Hematopoietic multipotent progenitor cell treated with erythropoietin and hydrocortisone succinate and interleukin-3 and kit ligand, for 17 days (in vitro differentiated cells): ENCODE data around the gene MYCN.
"Not testable (repeated sequence)": the region's sequence is repeated elsewhere in the genome, so short reads cannot be mapped to it uniquely, and the experiment has no call there.

Experiments
- DNase-seq: peaks from one replicate; pipeline ENCODE4 v3.0.0-alpha.2; 2015; ENCODE audit warnings: low spot score

MYCN gene

GRCh38 chr2:15943378-15944280 lies 3.3 kb downstream of the MYCN start:
- DNase-seq: no peak

- no peak for DNase-seq
These were observed 4.1 kb downstream of the MYCN start for GRCh38 chr2:15944325-15945017.

- no peak for DNase-seq
These were observed 5.8 kb downstream of the MYCN start for GRCh38 chr2:15945909-15946705.

GRCh38 chr2:15946983-15947382 lies 6.6 kb downstream of the MYCN start:
- DNase-seq: no peak

- DNase-seq: no peak
These were observed 7.1 kb downstream of the MYCN start for GRCh38 chr2:15947431-15947830.

- DNase-seq: no peak
These were observed 8.3 kb downstream of the MYCN start for GRCh38 chr2:15948704-15948957.

- DNase-seq: no peak
These were observed 8.8 kb downstream of the MYCN start for GRCh38 chr2:15949126-15949525.

GRCh38 chr2:15949551-15949950 lies 9.2 kb downstream of the MYCN start:
- no peak for DNase-seq

- DNase-seq: no peak
These were observed 10.0 kb downstream of the MYCN start for GRCh38 chr2:15950088-15950952.

- DNase-seq: not testable (repeated sequence)
These were observed 11.6 kb downstream of the MYCN start for GRCh38 chr2:15951936-15952335.

- DNase-seq: no peak
These were observed 12.2 kb downstream of the MYCN start for GRCh38 chr2:15952451-15953146.

GRCh38 chr2:15953147-15953630 lies 12.8 kb downstream of the MYCN start:
- DNase-seq: no peak

GRCh38 chr2:15953891-15954680 lies 13.7 kb downstream of the MYCN start:
- no peak for DNase-seq

- no peak for DNase-seq
These were observed 14.4 kb downstream of the MYCN start for GRCh38 chr2:15954761-15955160.

- no peak for DNase-seq
These were observed 15.1 kb downstream of the MYCN start for GRCh38 chr2:15955232-15955988.

GRCh38 chr2:15956230-15956629 lies 15.9 kb downstream of the MYCN start:
- DNase-seq: no peak

- no peak for DNase-seq
These were observed 16.7 kb downstream of the MYCN start for GRCh38 chr2:15956751-15957736.
